ENCODE results near the gene VENTX. TPM values are rescaled to one million over a fixed set of nuclear protein-coding genes. Genes with fewer than 3 reads are reported as not detected.

The VENTX gene
- total RNA-seq, 4 donors from 2014 or later: 0.46 to 2.5 (median 2.0) TPM

DNA sequence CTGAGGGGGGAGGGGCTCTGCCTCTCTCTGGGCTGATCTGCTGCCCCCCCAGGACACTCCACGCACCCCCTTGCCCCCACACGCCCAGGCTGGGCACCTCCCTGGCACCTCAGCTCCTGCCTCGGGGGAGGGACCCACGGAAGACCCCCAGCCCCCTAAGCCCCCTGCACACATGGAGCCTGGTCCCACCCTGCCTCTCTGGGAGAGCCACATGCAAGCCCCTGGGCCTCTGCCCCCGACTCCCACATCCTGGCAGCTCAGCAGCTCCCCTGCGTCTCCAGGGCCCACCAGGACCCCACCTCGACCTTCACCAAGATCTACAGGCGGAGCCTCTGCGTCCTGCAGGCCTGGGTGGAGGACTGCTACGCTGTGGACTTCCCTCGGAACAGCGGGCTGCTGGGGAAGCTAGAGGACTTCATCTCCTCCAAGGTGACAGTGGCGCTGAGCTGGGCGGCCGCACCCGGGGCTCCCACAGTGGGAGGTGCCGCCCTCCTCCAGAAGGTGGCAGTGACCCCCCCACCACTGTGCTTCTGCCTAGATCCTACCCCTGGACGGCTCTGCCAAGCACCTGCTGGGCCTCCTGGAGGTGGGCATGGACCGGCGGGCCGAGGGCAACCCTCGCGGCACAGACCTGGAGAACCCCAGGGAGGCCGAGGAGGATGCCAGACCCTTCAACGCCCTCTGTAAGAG, 26.4 kb upstream of the VENTX start:
- no peaks in the 10 kb centered on the region for H3K4me1 ChIP-seq
- H3K4me3 ChIP-seq: no peak overlapping the region
- WGBS: 82% methylated on average over 13 of the region's 25 CpGs
- DNase-seq (ENCODE audit: extremely low spot score): no peak
- TF ChIP-seq POLR2AphosphoS5 (IDR thresholded peaks at IDR 0.05) (no peak), POLR2A (IDR thresholded peaks at IDR 0.05; ENCODE audit: low read depth) (no peak), EP300 (IDR thresholded peaks at IDR 0.05) (no peak)
- TF ChIP-seq, protein P1, sequence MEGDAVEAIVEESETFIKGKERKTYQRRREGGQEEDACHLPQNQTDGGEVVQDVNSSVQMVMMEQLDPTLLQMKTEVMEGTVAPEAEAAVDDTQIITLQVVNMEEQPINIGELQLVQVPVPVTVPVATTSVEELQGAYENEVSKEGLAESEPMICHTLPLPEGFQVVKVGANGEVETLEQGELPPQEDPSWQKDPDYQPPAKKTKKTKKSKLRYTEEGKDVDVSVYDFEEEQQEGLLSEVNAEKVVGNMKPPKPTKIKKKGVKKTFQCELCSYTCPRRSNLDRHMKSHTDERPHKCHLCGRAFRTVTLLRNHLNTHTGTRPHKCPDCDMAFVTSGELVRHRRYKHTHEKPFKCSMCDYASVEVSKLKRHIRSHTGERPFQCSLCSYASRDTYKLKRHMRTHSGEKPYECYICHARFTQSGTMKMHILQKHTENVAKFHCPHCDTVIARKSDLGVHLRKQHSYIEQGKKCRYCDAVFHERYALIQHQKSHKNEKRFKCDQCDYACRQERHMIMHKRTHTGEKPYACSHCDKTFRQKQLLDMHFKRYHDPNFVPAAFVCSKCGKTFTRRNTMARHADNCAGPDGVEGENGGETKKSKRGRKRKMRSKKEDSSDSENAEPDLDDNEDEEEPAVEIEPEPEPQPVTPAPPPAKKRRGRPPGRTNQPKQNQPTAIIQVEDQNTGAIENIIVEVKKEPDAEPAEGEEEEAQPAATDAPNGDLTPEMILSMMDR (IDR thresholded peaks at IDR 0.05): no peak
- intact Hi-C loops (cut with DNase I): no loop called here
- H3K9me3 ChIP-seq: no peaks in the 10 kb centered on the region
- peaks cover 0 to 41% (median 0%) of the 10 kb centered on the region in 4 donors for H3K27me3 ChIP-seq
- no peak overlapping the region for H3K27ac ChIP-seq (replicated peaks in 1 of 4)
- no peaks in the 10 kb centered on the region for H3K36me3 ChIP-seq

DNA sequence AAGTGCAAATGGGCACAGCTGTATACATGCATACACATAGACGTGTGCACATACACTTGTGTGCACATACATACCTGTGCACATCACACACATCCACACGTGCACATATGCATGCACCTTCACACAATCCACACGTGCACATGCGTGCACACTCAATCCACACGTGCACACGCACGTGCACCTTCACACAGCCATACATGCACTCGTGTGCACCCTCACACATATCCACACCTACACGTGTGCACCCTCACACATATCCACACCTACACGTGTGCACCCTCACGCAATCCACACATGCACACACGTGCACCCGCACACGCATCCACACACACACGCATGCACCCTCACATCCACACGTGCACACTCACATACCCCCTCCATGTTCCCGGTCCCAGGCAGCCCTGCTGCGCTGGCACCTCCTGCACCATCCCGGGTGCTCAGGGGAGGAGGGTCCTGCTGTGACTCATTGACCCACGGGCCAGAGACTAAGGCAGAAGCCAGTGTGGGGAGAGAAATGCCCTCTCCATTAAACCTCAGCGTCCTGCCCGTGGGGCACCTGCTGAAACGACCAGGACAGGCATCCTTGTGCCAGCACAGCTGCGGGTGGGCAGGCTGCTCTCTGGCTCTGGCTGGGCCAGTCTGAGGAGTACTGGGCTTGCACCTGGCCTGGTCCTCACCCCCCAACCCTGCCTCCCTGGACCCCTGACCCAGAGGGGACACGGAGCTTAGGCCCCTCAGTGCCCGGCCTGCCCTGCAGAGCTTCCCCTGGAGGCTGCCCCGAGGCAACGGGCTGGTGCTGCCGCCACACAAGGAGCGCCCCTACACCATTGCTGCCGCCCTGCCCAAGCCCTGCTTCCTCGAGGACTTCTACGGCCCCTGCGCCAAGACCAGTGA, 25.4 kb upstream of the VENTX start:
- TF ChIP-seq POLR2AphosphoS5 (IDR thresholded peaks at IDR 0.05) (no peak), EP300 (IDR thresholded peaks at IDR 0.05) (no peak), POLR2A (IDR thresholded peaks at IDR 0.05; ENCODE audit: low read depth) (no peak)
- TF ChIP-seq, protein P1 (IDR thresholded peaks at IDR 0.05): no peak
- DNase-seq (ENCODE audit: extremely low spot score): no peak
- intact Hi-C loops (cut with DNase I): no loop called here
- Histone ChIP-seq H3K27me3 (peaks cover 0 to 37% (median 0%) of the 10 kb centered on the region in 4 donors), H3K4me1 (no peaks in the 10 kb centered on the region), H3K27ac (replicated peaks in 1 of 4) (no peak overlapping the region), H3K9me3 (no peaks in the 10 kb centered on the region), H3K36me3 (no peaks in the 10 kb centered on the region), H3K4me3 (no peak overlapping the region)
- 90% methylated on average over 26 of the region's 34 CpGs for WGBS

DNA sequence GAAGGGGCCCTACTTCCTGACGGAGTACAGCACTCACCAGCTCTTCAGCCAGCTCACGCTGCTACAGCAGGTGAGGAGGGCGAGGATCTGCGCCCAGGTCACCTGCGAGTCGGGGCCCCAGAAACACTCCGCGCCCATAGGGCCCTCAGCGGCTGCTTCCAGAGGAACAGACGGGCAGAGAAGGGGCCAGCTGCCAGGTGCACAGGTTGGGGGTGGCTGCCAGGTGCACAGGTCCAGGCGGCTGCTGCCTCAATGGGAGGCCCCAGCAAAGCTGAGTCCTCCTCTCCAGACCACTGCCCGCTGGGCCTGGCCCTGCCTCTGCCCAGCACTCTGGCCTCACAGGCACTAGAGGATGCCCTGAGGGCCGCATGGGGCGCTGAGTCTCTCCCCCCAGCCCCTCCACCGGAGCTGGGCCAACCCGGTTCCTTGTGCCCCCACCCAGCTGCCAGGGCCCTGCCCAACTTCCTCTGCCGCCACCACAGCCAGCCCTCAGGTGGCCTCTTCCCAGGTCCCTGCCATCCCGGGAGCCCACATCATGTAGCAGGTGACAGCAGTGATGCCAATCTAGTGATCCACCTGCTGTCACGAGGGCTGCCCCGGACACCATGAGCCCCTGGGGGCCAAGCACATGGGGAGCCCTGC, 24.7 kb upstream of the VENTX start:
- Histone ChIP-seq H3K4me3 (no peak overlapping the region), H3K27ac (replicated peaks in 1 of 4) (no peak overlapping the region), H3K4me1 (no peaks in the 10 kb centered on the region), H3K9me3 (no peaks in the 10 kb centered on the region), H3K36me3 (no peaks in the 10 kb centered on the region), H3K27me3 (peaks cover 0 to 39% (median 0%) of the 10 kb centered on the region in 4 donors)
- 86% methylated on average over 9 of the region's 20 CpGs for WGBS
- TF ChIP-seq, protein P1 (IDR thresholded peaks at IDR 0.05): no peak
- TF ChIP-seq POLR2A (IDR thresholded peaks at IDR 0.05; ENCODE audit: low read depth) (no peak), POLR2AphosphoS5 (IDR thresholded peaks at IDR 0.05) (no peak), EP300 (IDR thresholded peaks at IDR 0.05) (no peak)
- intact Hi-C loops (cut with DNase I): no loop called here
- no peak for DNase-seq (ENCODE audit: extremely low spot score)

DNA sequence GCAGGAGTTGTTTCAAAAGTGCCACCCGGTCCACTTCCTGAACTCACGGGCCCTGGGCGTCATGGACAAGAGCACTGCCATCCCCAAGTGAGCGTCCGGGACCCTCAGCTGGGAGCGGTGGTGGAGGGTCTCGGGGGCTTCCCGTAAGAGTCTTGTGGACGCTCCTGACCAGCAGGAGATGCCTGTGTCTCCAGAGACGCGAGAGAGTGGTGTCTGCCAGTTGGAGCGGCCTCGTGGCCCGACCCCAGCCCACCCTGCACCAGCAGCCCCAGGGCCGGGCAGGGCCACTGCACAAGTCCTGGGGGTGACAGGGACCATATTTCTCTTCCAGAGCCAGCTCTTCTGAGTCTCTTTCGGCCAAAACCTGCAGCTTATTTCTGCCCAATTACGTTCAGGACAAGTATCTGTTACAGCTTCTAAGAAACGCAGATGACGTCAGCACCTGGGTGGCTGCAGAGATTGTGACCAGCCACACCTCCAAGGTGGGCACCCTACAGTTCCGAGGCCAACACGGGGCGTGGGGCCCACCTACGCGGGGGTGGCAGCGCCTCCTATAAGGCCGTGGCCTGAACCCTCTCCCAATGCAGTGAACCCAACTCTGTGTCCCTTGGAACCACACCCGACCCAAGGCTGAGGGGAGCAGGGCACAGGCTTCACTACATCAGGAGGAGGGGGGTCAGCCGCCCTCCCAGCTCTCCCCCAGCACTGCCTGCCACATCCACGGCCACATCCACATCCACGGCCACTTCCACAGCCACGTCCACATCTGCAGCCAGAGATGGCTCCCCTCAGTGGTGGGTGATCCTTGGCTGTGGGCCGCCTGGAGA, 23.8 kb upstream of the VENTX start:
- no peak overlapping the region for H3K4me3 ChIP-seq
- no peaks in the 10 kb centered on the region for H3K36me3 ChIP-seq
- no peak overlapping the region for H3K27ac ChIP-seq (replicated peaks in 1 of 4)
- TF ChIP-seq POLR2AphosphoS5 (IDR thresholded peaks at IDR 0.05) (no peak), EP300 (IDR thresholded peaks at IDR 0.05) (no peak), POLR2A (IDR thresholded peaks at IDR 0.05; ENCODE audit: low read depth) (no peak)
- TF ChIP-seq, protein P1 (IDR thresholded peaks at IDR 0.05): no peak
- no peaks in the 10 kb centered on the region for H3K9me3 ChIP-seq
- intact Hi-C loops (cut with DNase I): no loop called here
- peaks cover 0 to 46% (median under 1%) of the 10 kb centered on the region in 4 donors for H3K27me3 ChIP-seq
- no peaks in the 10 kb centered on the region for H3K4me1 ChIP-seq
- DNase-seq (ENCODE audit: extremely low spot score): no peak
- WGBS: 90% methylated on average over 21 of the region's 32 CpGs
